GM18517 (cell line): ENCODE data around the gene CPA1.

Experiments
- ATAC-seq: cut with Tn5 transposase; IDR thresholded peaks from one replicate; pipeline ENCODE4 v1.9.1; 2021; ENCODE audit warnings: mild to moderate bottlenecking, moderate library complexity; ENCODE audit not compliant: unreplicated experiment

CPA1 gene

GRCh38 chr7:130393841-130394411 lies 13.6 kb downstream of the CPA1 start:
- ATAC-seq = no peak

DNA sequence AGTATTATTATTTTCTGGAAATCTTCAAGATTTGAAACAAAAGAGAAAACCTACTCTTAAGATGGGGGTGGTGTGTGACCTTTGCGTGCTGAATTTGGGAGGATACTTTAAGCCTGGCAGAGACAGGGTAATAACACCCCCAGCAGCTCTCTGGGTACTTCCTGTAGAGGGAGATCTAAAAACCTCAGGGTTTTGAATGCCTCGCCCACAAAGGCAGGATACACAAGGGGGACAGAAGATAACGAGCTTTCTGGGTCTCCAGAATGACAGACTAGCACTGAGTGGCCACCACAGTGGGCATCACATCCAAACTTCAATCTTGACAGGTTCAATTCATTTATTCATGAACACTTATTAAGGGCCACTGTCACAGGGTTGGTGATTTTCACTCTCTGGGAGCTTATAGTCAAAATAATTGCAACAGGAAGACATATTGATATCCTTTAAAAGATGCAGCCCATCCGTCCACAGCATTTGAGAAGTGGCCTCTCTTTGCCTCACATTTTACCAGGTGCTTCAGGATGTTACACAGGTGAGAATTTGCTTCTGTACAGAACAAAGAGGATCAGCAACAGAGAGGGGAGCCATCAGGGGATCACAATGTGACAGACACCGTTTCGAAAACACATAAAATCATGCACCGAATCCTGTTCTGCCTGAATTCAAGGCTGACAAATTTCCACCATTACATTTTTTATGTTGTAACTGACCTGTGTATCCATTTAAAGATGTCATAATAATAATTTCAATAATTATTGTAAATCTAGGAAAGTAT lies 14.3 kb downstream of the CPA1 start:
- ATAC-seq = no peak

GRCh38 chr7:130395421-130395820 lies 15.1 kb downstream of the CPA1 start:
- ATAC-seq = no peak

DNA sequence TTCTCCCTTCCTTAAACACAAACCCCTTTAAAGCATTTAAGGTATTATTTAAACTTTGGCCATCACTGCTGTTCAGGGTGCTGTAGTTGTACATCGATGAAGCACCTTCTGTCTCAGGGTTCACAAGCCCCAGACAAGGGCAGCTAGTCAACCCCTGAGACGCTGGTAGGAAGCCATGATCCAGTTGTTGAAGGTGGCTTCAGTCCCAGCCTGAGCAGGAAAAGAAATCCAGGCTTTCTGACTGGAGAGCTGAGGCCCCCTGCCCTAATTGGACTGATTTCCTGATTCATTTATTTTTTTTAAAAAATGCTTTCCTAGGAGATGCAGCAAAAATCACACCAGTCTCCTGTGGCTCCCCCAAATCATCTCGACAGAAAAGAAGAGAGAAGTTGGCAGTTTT lies 15.8 kb downstream of the CPA1 start:
- no peak for ATAC-seq

GRCh38 chr7:130397051-130397757 lies 16.9 kb downstream of the CPA1 start:
- ATAC-seq = no peak

- no peak for ATAC-seq
Measured at GRCh38 chr7:130397758-130398073, 17.4 kb downstream of the CPA1 start.

DNA sequence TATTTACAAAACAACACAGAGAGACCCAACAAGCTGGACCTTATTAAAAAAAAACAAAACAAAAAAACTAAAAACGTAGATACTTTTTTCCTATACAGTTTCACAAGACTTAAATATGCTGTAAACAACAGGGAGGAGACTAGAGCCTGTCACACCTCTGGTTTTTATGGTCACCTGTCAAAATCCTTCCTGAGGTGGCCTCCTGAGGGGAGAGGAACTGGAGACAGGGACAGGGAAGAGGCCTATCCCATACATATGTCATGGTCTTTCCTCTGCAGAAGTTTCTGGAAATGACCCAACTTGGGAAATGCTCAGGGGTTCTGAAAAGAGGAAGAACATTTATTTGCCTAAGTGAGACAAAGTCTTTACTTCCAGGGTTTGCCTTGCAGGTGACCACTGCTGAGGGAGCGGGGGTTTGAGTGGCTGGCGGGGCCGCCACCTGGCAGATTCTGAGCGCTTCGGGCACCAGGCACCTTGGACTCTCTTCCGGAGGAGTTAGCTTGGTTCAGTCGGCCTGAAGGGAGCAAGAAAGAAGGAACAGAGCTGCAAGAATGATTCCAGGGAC lies 18.3 kb downstream of the CPA1 start:
- ATAC-seq = no peak

GRCh38 chr7:130400120-130400572 lies 19.9 kb downstream of the CPA1 start:
- ATAC-seq = no peak

GRCh38 chr7:130401101-130401500 lies 20.8 kb downstream of the CPA1 start:
- ATAC-seq = no peak

GRCh38 chr7:130401578-130401977 lies 21.3 kb downstream of the CPA1 start:
- no peak for ATAC-seq

- ATAC-seq = no peak
Measured at GRCh38 chr7:130405003-130405402, 24.7 kb downstream of the CPA1 start.

DNA sequence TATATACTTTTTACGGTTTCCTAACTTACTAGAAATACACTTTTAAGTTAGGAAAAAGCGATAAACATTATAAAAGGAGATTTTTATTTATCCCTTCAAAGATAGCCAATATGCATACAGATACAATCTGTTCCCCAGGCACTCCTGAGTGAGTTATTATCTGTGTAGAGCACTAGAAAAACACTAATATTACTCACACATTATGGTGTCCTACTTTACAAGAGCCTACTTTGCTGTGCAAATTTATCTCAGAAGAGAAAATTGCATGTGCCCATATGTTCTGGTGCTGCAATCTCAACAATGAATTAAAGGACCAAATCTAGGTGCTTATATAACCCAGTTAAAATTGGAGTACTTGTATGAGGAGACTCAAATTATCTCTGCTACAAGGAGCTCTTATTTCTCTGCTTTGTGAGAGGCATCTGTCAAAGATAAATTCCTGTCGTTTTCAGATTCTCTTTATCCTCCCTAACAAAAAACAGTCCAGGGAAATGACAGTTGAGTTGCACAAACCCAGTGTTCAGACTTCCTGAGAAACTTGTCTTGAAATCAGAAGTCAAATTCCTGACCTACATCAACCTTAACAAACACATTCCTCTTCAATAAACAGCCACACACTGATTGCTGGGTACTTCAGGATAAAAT lies 28.9 kb downstream of the CPA1 start:
- ATAC-seq = no peak

GRCh38 chr7:130409712-130410072 lies 29.4 kb downstream of the CPA1 start:
- ATAC-seq = no peak

DNA sequence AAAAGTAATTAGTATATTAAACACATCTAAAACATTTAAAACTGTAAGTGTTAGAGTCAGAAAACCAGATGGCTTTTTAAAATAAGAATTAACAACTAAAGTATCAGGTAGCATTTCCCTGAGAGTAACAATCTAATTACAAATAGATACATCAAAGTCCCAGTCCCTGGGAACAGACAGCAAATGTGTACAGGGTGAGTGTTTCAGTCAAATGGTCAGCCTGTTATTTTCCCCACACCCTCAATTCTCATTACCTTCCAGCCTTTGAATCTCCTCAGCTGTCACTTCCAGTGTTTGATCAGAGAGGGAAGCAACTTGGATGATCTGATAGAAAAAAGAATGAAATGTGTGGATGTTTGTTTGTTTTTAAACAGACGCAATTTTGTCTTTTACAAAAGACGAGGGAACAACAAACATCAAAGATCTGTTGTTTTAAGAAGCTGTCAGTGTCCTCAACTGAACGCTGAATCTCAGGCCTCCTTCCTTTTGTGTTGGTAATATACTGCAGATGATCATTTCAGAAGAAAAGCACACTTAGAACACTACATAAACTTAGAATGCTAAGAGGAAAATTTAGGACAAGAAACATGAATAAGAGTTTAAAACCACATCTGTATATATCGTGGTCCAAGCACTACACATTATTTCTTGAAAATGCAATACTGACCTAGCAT lies 30.7 kb downstream of the CPA1 start:
- no peak for ATAC-seq

DNA sequence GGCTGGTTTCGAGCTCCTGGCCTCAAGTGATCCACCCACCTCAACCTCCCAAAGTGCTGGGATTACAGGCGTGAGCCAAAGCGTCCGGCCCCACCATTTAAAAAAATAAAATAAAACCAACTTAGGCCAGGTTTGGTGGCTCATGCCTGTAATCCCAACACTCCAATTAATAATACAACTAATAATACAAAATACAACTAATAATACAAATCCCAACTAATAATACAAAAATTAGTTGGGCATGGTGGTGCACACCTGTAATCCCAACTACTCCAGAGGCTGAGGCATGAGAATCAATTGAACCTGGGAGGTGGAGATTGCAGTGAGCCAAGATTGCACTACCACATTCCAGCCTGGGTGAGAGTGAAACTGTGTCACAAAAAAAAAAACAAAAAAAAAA lies 32.9 kb downstream of the CPA1 start:
- no peak for ATAC-seq

- ATAC-seq = no peak
Measured at GRCh38 chr7:130415006-130415405, 34.7 kb downstream of the CPA1 start.

- no peak for ATAC-seq
Measured at GRCh38 chr7:130417213-130417612, 36.9 kb downstream of the CPA1 start.

DNA sequence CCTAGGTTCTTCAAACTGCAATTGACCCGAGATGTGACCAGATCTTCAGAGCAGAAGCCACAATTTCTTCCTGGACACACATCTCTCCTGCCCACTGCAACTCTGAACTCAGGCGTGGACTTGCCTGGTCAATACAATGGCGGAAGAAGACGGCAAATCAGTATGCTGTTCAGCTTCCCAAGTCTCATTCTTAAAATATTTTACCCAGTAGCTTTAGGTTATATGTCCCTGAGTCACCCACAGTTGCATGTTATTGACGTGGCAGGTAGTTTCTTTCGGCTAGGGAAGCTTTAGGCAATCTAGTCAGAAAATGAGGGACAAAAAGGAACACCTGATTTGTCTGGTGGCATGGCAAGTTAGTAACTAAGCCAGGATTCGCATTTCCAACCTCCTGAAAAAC lies 38.0 kb downstream of the CPA1 start:
- no peak for ATAC-seq

DNA sequence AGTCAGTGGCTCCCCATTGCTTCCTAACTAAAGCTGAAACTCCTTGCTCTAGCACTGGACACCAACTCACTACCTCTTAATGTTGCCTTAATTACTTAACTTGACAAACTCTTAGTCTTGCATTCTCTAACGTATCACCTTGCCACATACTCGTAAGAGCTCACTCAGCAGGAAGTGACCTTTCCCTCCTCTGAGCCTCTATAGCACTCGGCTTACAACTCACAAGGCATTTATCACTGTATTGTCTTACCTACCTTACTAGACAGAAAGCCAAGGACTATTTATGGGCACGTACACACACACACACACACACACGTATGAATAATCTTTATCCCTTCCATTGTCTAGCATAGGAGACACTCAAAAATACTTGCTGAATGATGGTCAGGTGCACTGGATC lies 39.4 kb downstream of the CPA1 start:
- no peak for ATAC-seq

DNA sequence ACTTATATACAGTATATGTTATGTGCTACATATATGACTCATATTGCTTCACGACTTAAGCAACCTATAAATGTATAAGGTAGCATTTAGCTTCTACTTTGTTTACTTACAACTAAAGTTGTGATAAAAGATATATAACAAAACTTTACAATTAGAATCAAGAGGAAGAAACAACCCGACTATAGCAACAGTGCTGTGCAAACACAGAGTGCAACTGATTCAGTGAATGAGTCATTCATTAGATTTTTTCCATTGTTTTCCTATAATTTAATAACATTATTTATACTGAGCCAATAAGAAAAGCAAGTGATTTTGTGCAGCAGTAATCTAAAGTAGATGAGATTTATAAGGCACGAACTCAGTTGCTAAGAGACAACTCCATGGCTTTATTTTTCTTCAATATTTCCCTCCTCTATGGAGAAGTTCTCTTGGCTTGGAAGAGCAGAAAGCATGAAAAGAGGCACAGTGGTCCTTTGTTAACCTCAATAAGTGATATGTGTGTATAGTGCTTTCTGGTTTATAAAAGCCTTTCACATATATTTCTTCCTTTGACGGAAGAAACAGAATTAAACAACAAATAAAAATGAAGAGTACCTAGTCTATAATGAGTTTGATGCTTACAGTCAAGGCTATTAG lies 40.8 kb downstream of the CPA1 start:
- no peak for ATAC-seq
